Measurements from ENCODE around the gene TSPAN11.

GRCh38 chr12:30880061-30880460, 46.5 kb upstream of the TSPAN11 start:
- TF ChIP-seq CTCF (IDR thresholded peaks at IDR 0.05; ENCODE audit: insufficient read depth, low read depth, low read length) (no peak), EZH2 (IDR thresholded peaks at IDR 0.05; ENCODE audit: insufficient read depth, low read length) (no peak)

Data from astrocyte (in vitro differentiated cells and primary cell).